NCI-H774 (cell line): ENCODE results near the gene FSHB.
"Not testable (repeated sequence)": the region's sequence is repeated elsewhere in the genome, so short reads cannot be mapped to it uniquely, and the experiment has no call there.

ENCODE experiments used
- DNase-seq: peaks from one replicate; lab custom pipeline; 2025; lab: John Stamatoyannopoulos, UW

FSHB gene

DNA sequence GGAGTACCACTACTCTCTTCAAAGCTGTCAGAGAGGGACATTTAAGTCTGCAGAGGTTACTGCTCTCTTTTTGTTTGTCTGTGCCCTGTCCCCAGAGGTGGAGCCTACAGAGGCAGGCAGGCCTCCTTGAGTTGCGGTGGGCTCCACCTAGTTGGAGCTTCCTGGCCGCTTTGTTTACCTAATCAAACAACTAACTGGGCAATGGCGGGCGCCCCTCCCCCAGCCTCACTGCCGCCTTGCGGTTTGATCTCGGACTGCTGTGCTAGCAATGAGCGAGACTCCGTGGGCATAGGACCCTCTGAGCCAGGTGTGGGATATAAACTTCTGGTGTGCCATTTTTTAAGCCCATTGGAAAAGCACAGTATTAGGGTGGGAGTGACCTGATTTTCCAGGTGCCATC, 37.8 kb downstream of the FSHB start:
- not testable (repeated sequence) for DNase-seq

DNA sequence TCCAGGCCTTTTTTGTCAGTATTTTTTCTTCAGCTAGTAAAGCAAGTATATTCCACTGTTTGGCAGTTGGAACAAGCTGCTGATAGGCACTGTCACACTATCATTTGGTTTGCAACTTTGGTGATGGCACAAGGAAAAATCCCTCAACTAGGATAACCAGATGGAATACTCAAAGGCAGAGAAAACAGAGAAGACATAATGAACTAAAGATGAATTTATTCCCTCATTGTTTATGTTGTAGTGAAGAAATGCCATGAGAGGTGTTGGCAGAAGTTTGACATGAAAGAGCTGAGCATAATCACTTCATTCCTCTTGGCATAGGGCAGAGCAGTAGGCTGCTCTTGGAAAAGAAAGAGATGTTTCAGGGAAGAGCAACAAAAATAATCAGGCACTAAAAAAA, 39.9 kb downstream of the FSHB start:
- no peak for DNase-seq

DNA sequence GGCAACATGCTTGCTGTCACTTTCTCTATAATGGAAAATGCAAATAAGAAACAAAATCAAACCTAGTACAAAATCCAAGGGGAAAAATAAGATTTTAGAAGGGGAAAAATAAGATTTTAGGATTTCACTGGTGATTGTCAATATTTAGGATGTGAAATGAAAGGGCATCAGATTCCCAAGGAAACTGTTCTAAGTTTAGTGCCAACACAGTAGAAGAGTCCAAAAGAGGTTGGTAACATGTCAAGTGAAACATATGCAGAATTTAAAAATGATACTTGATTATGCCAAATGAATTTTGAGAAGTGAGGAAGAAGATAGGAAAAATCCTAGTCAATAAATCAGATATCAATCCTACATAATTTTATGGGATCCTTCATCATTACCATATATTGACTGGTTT, 46.4 kb downstream of the FSHB start:
- no peak for DNase-seq

DNA sequence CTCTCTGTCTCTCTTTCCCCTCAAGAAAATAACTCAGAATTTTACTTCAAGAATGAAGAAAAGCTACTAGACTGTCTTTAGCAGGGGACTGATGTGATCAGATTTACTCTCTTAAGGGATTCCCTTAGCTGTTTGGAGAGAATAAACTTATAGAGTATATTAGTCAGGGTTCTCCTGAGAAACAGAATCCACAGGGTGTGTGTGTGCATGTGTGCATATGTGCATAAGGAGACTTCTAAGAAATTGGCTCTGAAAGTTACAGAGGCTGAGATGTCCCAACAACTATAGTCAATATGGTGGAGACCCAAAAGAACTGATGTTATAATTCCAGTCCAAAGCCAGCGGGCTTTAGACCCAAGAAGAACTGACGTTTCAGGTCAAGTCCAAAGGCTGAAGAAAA, 49.0 kb downstream of the FSHB start:
- no peak for DNase-seq

DNA sequence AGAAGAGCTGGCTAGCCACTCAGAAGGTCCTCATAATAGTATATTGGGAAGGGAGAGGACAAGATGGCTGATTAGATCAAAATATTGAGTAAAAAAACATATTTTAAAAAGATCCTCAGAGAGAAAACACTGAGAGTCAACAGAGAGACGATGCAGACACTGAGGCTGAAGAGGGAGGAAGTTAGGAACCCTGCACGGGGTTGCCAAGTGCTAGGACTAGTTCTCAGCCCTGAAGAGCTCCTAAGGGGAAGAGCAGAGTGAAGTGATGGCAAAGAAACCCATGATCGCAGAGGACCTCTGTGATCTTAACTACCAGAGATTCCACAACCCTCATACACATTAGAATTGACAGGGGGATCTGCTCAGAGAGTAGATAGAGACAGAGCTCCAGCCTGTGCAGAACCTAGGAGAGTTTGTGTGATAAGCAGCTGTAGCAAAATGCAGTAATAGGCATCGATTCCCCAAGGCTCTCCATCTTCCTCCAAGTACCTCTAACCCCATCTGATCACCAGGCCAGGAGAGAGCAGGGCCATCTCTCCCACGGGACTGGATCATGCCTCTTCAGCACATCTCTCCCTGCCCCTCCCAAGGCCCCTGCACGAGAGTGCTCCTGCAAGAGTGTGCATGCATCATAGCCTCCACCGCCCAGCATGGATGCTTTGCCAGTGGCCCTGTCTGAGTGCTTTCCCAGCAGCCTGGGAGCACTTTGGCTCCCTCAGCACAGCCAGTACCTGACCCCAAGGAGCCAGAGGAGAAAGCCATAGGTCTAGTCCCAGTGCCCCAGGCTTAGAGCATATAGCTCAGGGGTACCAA, 50.9 kb downstream of the FSHB start:
- DNase-seq, result no peak

DNA sequence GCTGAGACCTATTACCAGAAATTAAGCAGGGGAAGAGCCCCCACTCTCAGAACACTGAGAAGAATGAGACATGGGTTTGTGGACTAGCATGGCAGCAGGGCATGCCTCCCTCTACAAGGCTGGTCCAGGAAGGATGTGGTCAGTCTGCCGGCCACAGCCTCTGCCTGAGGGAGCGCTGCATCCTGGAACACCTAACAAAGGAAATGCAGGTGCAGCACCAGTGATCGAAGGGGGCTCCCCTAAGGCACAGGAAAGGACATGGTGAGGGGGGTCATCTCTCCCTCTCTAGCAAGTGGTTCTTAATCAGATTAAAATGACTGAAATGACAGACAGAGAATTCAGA, 51.4 kb downstream of the FSHB start:
- no peak for DNase-seq
